Pancreas (tissue), 10 donors: ENCODE measurements around the gene TAF3. TPM values are rescaled to one million over a fixed set of nuclear protein-coding genes. Genes with fewer than 3 reads are reported as not detected.
A peak's percentile ranks its signal among the peaks of the same experiment; 100 is the strongest.
"Not testable (repeated sequence)": the region's sequence is repeated elsewhere in the genome, so short reads cannot be mapped to it uniquely, and the experiment has no call there.

Source experiments
- ATAC-seq, 4 donors: fragments of 200-7000 bp; cut with Tn5 transposase; one replicate each; pipeline versions ENCODE4 v1.8.0 to v1.9.1; 2020; ENCODE audit warnings: mild to moderate bottlenecking in 4 of 4, moderate library complexity in 4 of 4
- DNase-seq, 6 donors: peaks; one replicate each; pipeline ENCODE4 v3.0.0-alpha.2; 2020
- FAIRE-seq: peaks from 2 replicates; lab custom pipeline; 2012; peaks lifted over from hg19 to GRCh38; lab: Jason Lieb, UNC
- H3K27ac ChIP-seq, 4 donors: fragments of 200-600 bp; sonication (generic); 1 replicate in 3 of 4; 2 replicates in 1 of 4; pipeline versions ENCODE4 v1.5.0 to v1.8.0; 2020
- H3K27me3 ChIP-seq, 4 donors: fragments of 200-600 bp; one replicate each; pipeline ENCODE4 v1.8.0; 2021
- H3K36me3 ChIP-seq, 3 donors: fragments of 200-600 bp; sonication (generic) in 1 of 3; one replicate each; pipeline versions ENCODE4 v1.5.0 to v1.8.0; 2020 to 2021
- H3K4me1 ChIP-seq, 3 donors: fragments of 200-600 bp; one replicate each; pipeline ENCODE4 v1.8.0; 2021
- H3K4me3 ChIP-seq, 4 donors: fragments of 200-600 bp; sonication (generic) in 2 of 4; one replicate each; pipeline versions ENCODE4 v1.5.0 to v1.8.0; 2020 to 2021
- H3K9me3 ChIP-seq, 4 donors: fragments of 200-600 bp; one replicate each; pipeline ENCODE4 v1.8.0; 2021
- CTCF ChIP-seq, 4 donors: fragments of 200-600 bp; sonication (generic) in 3 of 4; IDR thresholded peaks; one replicate each; pipeline versions ENCODE4 v1.5.0 to v1.8.0; 2021; ENCODE audit warnings: antibody characterized with exemption in 4 of 4
- WGBS, 2 donors: extraction: QIAGEN DNeasy Blood & Tissue Kit; methylation state at CpG; one replicate each; pipeline ENCODE4 v1.1.7; 2013; 5-methylcytosine and 5-hydroxymethylcytosine counted together
- intact Hi-C, 3 donors: fragments of 100-400 bp; cut with DNase I; formaldehyde crosslinking; loops; one replicate each; pipeline versions ENCODE4 v1.11.1 to v1.14.2; 2022
- polyA plus RNA-seq, 2 donors: library from polyadenylated mRNA; stranded (reverse); fragments of 200-250 nt; gene quantifications; one replicate each; pipeline ENCODE4 v1.2.3, GENCODE V29; 2013
- total RNA-seq, 6 donors: library from RNA; stranded (reverse); fragmentation: NEBNext Ultra II Directional in 4 of 6; extraction: Animal tissue kit (Norgen Biotek cat#: 25700) in 4 of 6; gene quantifications; one replicate each; pipeline versions ENCODE4 v1.2.1 to v1.2.4, GENCODE V29; 2021 to 2023
- donor health status: healthy with polysubstance abuse.
- donor health status: DM: no; HTN: no; CAD: no; lungs with moderate emphysema.
- donor health status: DM: no; HTN: no; CAD: no.
- donor health status: control.
- donor health status: control.
- donor health status: Bipolar disorder and iron deficiency.
- donor health status: DM: yes; HTN: yes; CAD: no.
- donor health status: DM: no; HTN: no; CAD: no.
- donor health status: DM: no; HTN: no; CAD: no.
- donor health status: DM: yes; HTN: yes; CAD: no.

Gene TAF3
- total and polyA plus RNA-seq, 8 donors, result 2.9 to 5.8 (median 4.0) TPM

GRCh38 chr10:7804216-7804615, 14.1 kb upstream of the TAF3 start:
- Histone ChIP-seq H3K36me3 (peaks cover 22 to 75% (median 24%) of the 10 kb centered on the region in 3 donors), H3K4me3 (no peak overlapping the region), H3K4me1 (peaks cover 0 to 10% (median 7%) of the 10 kb centered on the region in 3 donors), H3K27me3 (no peaks in the 10 kb centered on the region), H3K9me3 (no peaks in the 10 kb centered on the region), H3K27ac (no peak overlapping the region)
- peak in 2 of 4 donors; percentile 57 to 60 for ATAC-seq
- no peak for DNase-seq
- no peak for TF ChIP-seq CTCF (IDR thresholded peaks at IDR 0.05)
- intact Hi-C loops, result no loop called here
- FAIRE-seq, result no peak
- 50 to 53% methylated on average over 6 of the region's 6 CpGs for WGBS, 2 donors

GRCh38 chr10:7804741-7805140, 13.6 kb upstream of the TAF3 start:
- no peak for TF ChIP-seq CTCF (IDR thresholded peaks at IDR 0.05)
- Histone ChIP-seq H3K36me3 (peaks cover 20 to 70% (median 22%) of the 10 kb centered on the region in 3 donors), H3K27me3 (no peaks in the 10 kb centered on the region)

GRCh38 chr10:7808686-7809267, 9.5 kb upstream of the TAF3 start:
- H3K27me3 ChIP-seq, result no peaks in the 10 kb centered on the region
- peaks cover 0 to 32% (median 17%) of the 10 kb centered on the region in 3 donors for H3K36me3 ChIP-seq
- ATAC-seq, result no peak
- FAIRE-seq, result no peak
- WGBS, 2 donors, result 70 to 79% methylated on average over 4 of the region's 4 CpGs
- no peaks in the 10 kb centered on the region for H3K9me3 ChIP-seq
- intact Hi-C loops, result no loop called here
- TF ChIP-seq CTCF (IDR thresholded peaks at IDR 0.05), result no peak
- DNase-seq, result no peak
- H3K4me3 ChIP-seq, result no peak overlapping the region
- no peak overlapping the region for H3K27ac ChIP-seq
- peaks cover 0 to 8% (median 7%) of the 10 kb centered on the region in 3 donors for H3K4me1 ChIP-seq

More at GRCh38 chr10:7804741-7805140, 13.6 kb upstream of the TAF3 start:
- Histone ChIP-seq H3K27ac (no peak overlapping the region), H3K9me3 (no peaks in the 10 kb centered on the region), H3K4me3 (no peak overlapping the region), H3K4me1 (peaks cover 0 to 10% (median 7%) of the 10 kb centered on the region in 3 donors)
- DNase-seq, result no peak
- 59 to 60% methylated on average over 2 of the region's 2 CpGs for WGBS, 2 donors
- intact Hi-C loops, result no loop called here
- no peak for FAIRE-seq
- ATAC-seq, result peak in 2 of 4 donors; percentile 28 to 30

DNA sequence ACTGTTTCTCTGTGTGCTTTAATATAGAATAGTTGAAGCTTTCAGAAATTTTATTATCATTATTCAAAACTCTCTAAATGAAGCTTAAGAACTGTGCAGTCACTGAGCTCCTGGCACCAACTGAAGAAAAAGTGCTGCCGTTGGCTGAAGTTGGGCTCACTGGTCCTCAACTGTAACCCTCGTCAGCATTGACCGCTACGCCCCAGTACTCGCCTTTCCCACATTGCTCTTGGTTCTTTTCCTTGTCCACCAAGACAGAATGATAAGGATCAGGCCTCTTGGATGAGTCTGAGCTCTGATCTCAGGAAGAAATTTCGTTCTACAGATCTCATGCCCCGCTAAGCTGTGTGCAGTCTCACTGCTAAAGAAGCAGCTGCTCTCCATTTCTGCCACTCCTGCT, 7.9 kb upstream of the TAF3 start:
- Histone ChIP-seq H3K27me3 (no peaks in the 10 kb centered on the region), H3K9me3 (no peaks in the 10 kb centered on the region), H3K4me3 (no peak overlapping the region), H3K27ac (no peak overlapping the region), H3K4me1 (no peaks in the 10 kb centered on the region), H3K36me3 (peaks cover 0 to 17% (median 6%) of the 10 kb centered on the region in 3 donors)
- FAIRE-seq, result no peak
- intact Hi-C loops, result no loop called here
- ATAC-seq, result peak in 1 of 4 donors; percentile 33
- no peak for TF ChIP-seq CTCF (IDR thresholded peaks at IDR 0.05)
- no peak for DNase-seq
- WGBS, 2 donors, result 60 to 76% methylated on average over 7 of the region's 7 CpGs

DNA sequence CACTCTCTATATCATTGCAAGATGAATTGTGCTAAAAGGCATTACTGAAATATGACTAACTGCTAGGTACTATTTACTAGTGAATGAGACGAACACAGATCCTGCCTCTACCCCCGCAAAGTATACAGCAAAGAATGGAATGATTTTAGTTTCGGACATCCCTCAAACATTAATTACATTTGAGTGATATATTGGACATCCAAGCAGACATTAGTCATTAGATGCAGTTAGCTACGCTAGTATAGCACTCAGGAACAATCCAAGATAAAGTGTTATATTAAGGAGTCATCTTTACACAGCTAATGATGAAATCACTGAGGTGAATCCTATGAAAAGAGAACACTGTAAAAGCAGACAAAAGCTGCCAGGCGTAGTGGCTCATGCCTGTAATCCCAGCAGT, 7.3 kb upstream of the TAF3 start:
- Histone ChIP-seq H3K4me1 (no peaks in the 10 kb centered on the region), H3K27ac (no peak overlapping the region), H3K4me3 (no peak overlapping the region), H3K9me3 (no peaks in the 10 kb centered on the region), H3K27me3 (no peaks in the 10 kb centered on the region), H3K36me3 (peaks cover 0 to 16% (median 6%) of the 10 kb centered on the region in 3 donors)
- no peak for FAIRE-seq
- TF ChIP-seq CTCF (IDR thresholded peaks at IDR 0.05), result no peak
- intact Hi-C loops, result no loop called here
- 64 to 76% methylated on average over 5 of the region's 5 CpGs for WGBS, 2 donors
- no peak for ATAC-seq
- no peak for DNase-seq

- peaks cover 0 to 12% (median 6%) of the 10 kb centered on the region in 3 donors for H3K36me3 ChIP-seq
- FAIRE-seq, H3K27me3 ChIP-seq, H3K4me3 ChIP-seq, DNase-seq, H3K27ac ChIP-seq, H3K4me1 ChIP-seq, intact Hi-C loops, ATAC-seq, H3K9me3 ChIP-seq: not testable (repeated sequence)
- WGBS, 2 donors, result 50 to 52% methylated on average over 7 of the region's 7 CpGs
Measured at GRCh38 chr10:7811743-7812142, 6.6 kb upstream of the TAF3 start.
